ENCODE data around the gene HINFP. TPM values are rescaled to one million over a fixed set of nuclear protein-coding genes. Genes with fewer than 3 reads are reported as not detected.

Gene HINFP
- total RNA-seq, 2 donors from 2014 or later = 22.1 to 41.7 TPM

GRCh38 chr11:119108857-119109221, 12.5 kb upstream of the HINFP start:
- TF ChIP-seq POLR2A (IDR thresholded peaks at IDR 0.05) = no peak
- no peak for TF ChIP-seq CTCF (IDR thresholded peaks at IDR 0.05)
- TF ChIP-seq POLR2AphosphoS5 (IDR thresholded peaks at IDR 0.05) = no peak
- Histone ChIP-seq H3K27me3 (replicated peaks; ENCODE audit: insufficient read depth) (no peaks in the 10 kb centered on the region), H3K4me3 (no peak overlapping the region), H3K27ac (no peak overlapping the region), H3K4me1 (replicated peaks) (no peaks in the 10 kb centered on the region), H3K36me3 (peaks cover 0 to 12% of the 10 kb centered on the region in 2 donors), H3K9me3 (no peaks in the 10 kb centered on the region)
- no peak for DNase-seq (ENCODE audit: low spot score)
- intact Hi-C loops (cut with DNase I) = no loop called here
- 83% methylated on average over 2 of the region's 2 CpGs for WGBS

- Histone ChIP-seq H3K4me3 (no peak overlapping the region), H3K27me3 (replicated peaks; ENCODE audit: insufficient read depth) (no peaks in the 10 kb centered on the region), H3K4me1 (replicated peaks) (no peaks in the 10 kb centered on the region), H3K27ac (no peak overlapping the region), H3K36me3 (peaks cover 0 to 12% of the 10 kb centered on the region in 2 donors), H3K9me3 (no peaks in the 10 kb centered on the region)
- TF ChIP-seq CTCF (IDR thresholded peaks at IDR 0.05) (no peak), POLR2AphosphoS5 (IDR thresholded peaks at IDR 0.05) (no peak), POLR2A (IDR thresholded peaks at IDR 0.05) (no peak)
- intact Hi-C loops (cut with DNase I) = no loop called here
- no peak for DNase-seq (ENCODE audit: low spot score)
- WGBS = 76% methylated on average over 3 of the region's 3 CpGs
Observed at GRCh38 chr11:119109843-119110242, 11.5 kb upstream of the HINFP start.

- intact Hi-C loops (cut with DNase I) = no loop called here
- WGBS = 79% methylated on average over 10 of the region's 10 CpGs
- Histone ChIP-seq H3K4me3 (no peak overlapping the region), H3K27me3 (replicated peaks; ENCODE audit: insufficient read depth) (no peaks in the 10 kb centered on the region), H3K36me3 (peaks cover 0 to 12% of the 10 kb centered on the region in 2 donors), H3K9me3 (no peaks in the 10 kb centered on the region), H3K27ac (no peak overlapping the region), H3K4me1 (replicated peaks) (no peaks in the 10 kb centered on the region)
- no peak for DNase-seq (ENCODE audit: low spot score)
- TF ChIP-seq POLR2A (IDR thresholded peaks at IDR 0.05) (no peak), CTCF (IDR thresholded peaks at IDR 0.05) (no peak), POLR2AphosphoS5 (IDR thresholded peaks at IDR 0.05) (no peak)
Observed at GRCh38 chr11:119110439-119110838, 10.9 kb upstream of the HINFP start.

GRCh38 chr11:119111361-119111925, 9.9 kb upstream of the HINFP start:
- Histone ChIP-seq H3K4me1 (replicated peaks) (no peaks in the 10 kb centered on the region), H3K27me3 (replicated peaks; ENCODE audit: insufficient read depth) (no peaks in the 10 kb centered on the region), H3K4me3 (no peak overlapping the region), H3K36me3 (peaks cover 0 to 12% of the 10 kb centered on the region in 2 donors), H3K9me3 (no peaks in the 10 kb centered on the region), H3K27ac (no peak overlapping the region)
- TF ChIP-seq POLR2AphosphoS5 (IDR thresholded peaks at IDR 0.05) = no peak
- TF ChIP-seq CTCF (IDR thresholded peaks at IDR 0.05) = no peak
- no peak for TF ChIP-seq POLR2A (IDR thresholded peaks at IDR 0.05)
- intact Hi-C loops (cut with DNase I) = no loop called here
- 92% methylated on average over 11 of the region's 11 CpGs for WGBS
- DNase-seq (ENCODE audit: low spot score) = no peak

GRCh38 chr11:119112314-119113020, 8.9 kb upstream of the HINFP start:
- TF ChIP-seq POLR2A (IDR thresholded peaks at IDR 0.05) (no peak), POLR2AphosphoS5 (IDR thresholded peaks at IDR 0.05) (no peak), CTCF (IDR thresholded peaks at IDR 0.05) (no peak)
- WGBS = 88% methylated on average over 12 of the region's 12 CpGs
- H3K9me3 ChIP-seq = no peaks in the 10 kb centered on the region
- no peaks in the 10 kb centered on the region for H3K27me3 ChIP-seq (replicated peaks; ENCODE audit: insufficient read depth)
- intact Hi-C loops (cut with DNase I) = no loop called here
- no peak overlapping the region for H3K4me3 ChIP-seq
- H3K36me3 ChIP-seq = peaks cover 0 to 12% of the 10 kb centered on the region in 2 donors
- H3K27ac ChIP-seq = no peak overlapping the region
- no peak for DNase-seq (ENCODE audit: low spot score)
- no peaks in the 10 kb centered on the region for H3K4me1 ChIP-seq (replicated peaks)

Measured in prostate gland (tissue), 2 donors.